Esophagus squamous epithelium (tissue), 5 donors: ENCODE data around the gene DNAAF5. TPM values are rescaled to one million over a fixed set of nuclear protein-coding genes. Genes with fewer than 3 reads are reported as not detected.

Source experiments
- DNase-seq: peaks from one replicate; lab custom pipeline; 2025; lab: John Stamatoyannopoulos, UW
- H3K27ac ChIP-seq, 4 donors: fragments of 200-600 bp; sonication (generic); one replicate each; pipeline ENCODE4 v1.5.1; 2016 to 2019; ENCODE audit warnings: mild to moderate bottlenecking in 1 of 4
- H3K27me3 ChIP-seq, 4 donors: fragments of 200-600 bp; sonication (generic); 1 replicate in 3 of 4; 2 replicates in 1 of 4; pipeline versions ENCODE4 v1.5.1 to v1.6.0; 2017 to 2021; ENCODE audit warnings: antibody characterized with exemption in 1 of 4
- H3K36me3 ChIP-seq, 3 donors: fragments of 200-600 bp; sonication (generic); one replicate each; pipeline ENCODE4 v1.5.1; 2016 to 2019
- H3K4me1 ChIP-seq, 3 donors: fragments of 200-600 bp; sonication (generic); one replicate each; pipeline ENCODE4 v1.5.1; 2017 to 2019
- H3K4me3 ChIP-seq, 4 donors: fragments of 200-600 bp; sonication (generic); 1 replicate in 3 of 4; 2 replicates in 1 of 4; pipeline ENCODE4 v1.5.1; 2016 to 2019; ENCODE audit warnings: mild to moderate bottlenecking in 2 of 4, moderate library complexity in 1 of 4
- H3K9me3 ChIP-seq, 3 donors: fragments of 200-600 bp; sonication (generic); one replicate each; pipeline ENCODE4 v1.5.1; 2016 to 2019
- CTCF ChIP-seq, 6 experiments: fragments of 450-650 bp in 4 of 6; fragments of 200-600 bp in 2 of 6; sonication (generic) in 2 of 6; IDR thresholded peaks; one replicate each; pipeline ENCODE4 v1.5.1; 2016 to 2019; ENCODE audit warnings: antibody characterized with exemption in 6 of 6, mild to moderate bottlenecking in 4 of 6, moderate library complexity in 4 of 6
- POLR2A ChIP-seq, 4 donors: fragments of 450-650 bp; IDR thresholded peaks; one replicate each; pipeline ENCODE4 v1.6.1; 2017; ENCODE audit warnings: antibody characterized with exemption in 4 of 4, mild to moderate bottlenecking in 4 of 4, moderate library complexity in 3 of 4
- WGBS, 2 donors: methylation state at CpG; one replicate each; pipeline ENCODE4 v1.1.5; 2018; 5-methylcytosine and 5-hydroxymethylcytosine counted together
- intact Hi-C: fragments of 100-400 bp; cut with DNase I; formaldehyde crosslinking; loops from one replicate; pipeline ENCODE4 v1.15.0; 2022
- total RNA-seq, 4 donors: library from RNA; depleted of rRNA; stranded (reverse); fragments of >200 nt; gene quantifications; one replicate each; pipeline ENCODE4 v1.1.0, GENCODE V29; 2016
- donor health status: DM: yes; HTN: yes; CAD: no.

Gene DNAAF5
- total RNA-seq, 4 donors from 2014 or later, result 23.7 to 30.1 (median 28.2) TPM

DNA sequence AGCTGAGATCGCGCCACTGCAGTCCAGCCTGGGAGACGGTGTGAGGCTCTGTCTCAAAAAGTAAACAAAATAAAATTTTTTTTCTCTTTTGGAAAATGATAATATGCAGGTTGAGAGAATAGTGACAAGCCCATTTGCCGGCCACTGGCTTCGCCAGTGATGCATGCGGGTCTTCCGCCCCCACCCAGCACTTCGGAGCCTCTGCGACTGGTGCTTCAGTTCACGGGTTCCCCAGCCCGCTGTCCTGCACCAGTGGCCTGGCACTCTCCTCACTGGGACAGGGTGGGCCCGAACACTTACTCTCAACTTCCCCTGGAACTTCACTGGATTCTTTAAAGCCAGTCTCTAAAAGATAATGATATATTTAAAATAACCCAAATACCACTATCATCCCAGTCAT is 108.5 kb downstream of the DNAAF5 start:
- Histone ChIP-seq H3K9me3 (no peaks in the 10 kb centered on the region), H3K4me1 (peaks cover 40 to 87% (median 61%) of the 10 kb centered on the region in 3 donors), H3K27me3 (no peaks in the 10 kb centered on the region), H3K4me3 (no peak overlapping the region), H3K36me3 (peaks cover 3 to 43% (median 4%) of the 10 kb centered on the region in 3 donors), H3K27ac (peak overlapping the region in 3 of 4 donors; percentile 76 to 96 (median 91))
- TF ChIP-seq POLR2A (IDR thresholded peaks at IDR 0.05), result no peak
- no peak for TF ChIP-seq CTCF (IDR thresholded peaks at IDR 0.05)
- DNase-seq, result no peak
- 93 to 96% methylated on average over 11 to 12 of the region's 12 CpGs for WGBS, 2 donors
- intact Hi-C loops, result no loop called here

GRCh38 chr7:835485-836401 is 109.2 kb downstream of the DNAAF5 start:
- Histone ChIP-seq H3K36me3 (peaks cover 6 to 50% (median 7%) of the 10 kb centered on the region in 3 donors), H3K27ac (peak overlapping the region; percentile 76 to 96 (median 89)), H3K9me3 (no peaks in the 10 kb centered on the region), H3K4me1 (peaks cover 33 to 80% (median 54%) of the 10 kb centered on the region in 3 donors), H3K27me3 (no peaks in the 10 kb centered on the region), H3K4me3 (peak overlapping the region in 1 of 4 donors; percentile 23)
- no peak for DNase-seq
- intact Hi-C loops, result no loop called here
- WGBS, 2 donors, result 28 to 59% methylated on average over 20 to 24 of the region's 27 CpGs
- TF ChIP-seq POLR2A (IDR thresholded peaks at IDR 0.05) (no peak), CTCF (IDR thresholded peaks at IDR 0.05) (no peak)

Other genes with a start within 250 kb of the DNAAF5 start
- 10 to 100 TPM in 2 of 4 donors, 1 to 10 TPM in 2; 5.1 to 13.5 (median 8.5) TPM for gene PDGFA, start 206.9 kb upstream of the DNAAF5 start, total RNA-seq
- 10 to 100 TPM; 10.2 to 13.1 (median 12.5) TPM for gene PRKAR1B, start 582 bp downstream of the DNAAF5 start, total RNA-seq
- 100 to 1,000 TPM in 3 of 4 donors, 10 to 100 TPM in 1; 78.0 to 113 (median 105) TPM for gene SUN1, start 105.8 kb downstream of the DNAAF5 start, total RNA-seq
- gene GET4, start 149.9 kb downstream of the DNAAF5 start, total RNA-seq, result 10 to 100 TPM; 22.3 to 29.6 (median 27.8) TPM
- gene ADAP1, start 228.0 kb downstream of the DNAAF5 start, total RNA-seq, result 10 to 100 TPM in 2 of 4 donors, 1 to 10 TPM in 2; 6.0 to 13.7 (median 9.9) TPM
- 10 to 100 TPM in 1 of 4 donors, 1 to 10 TPM in 3; 4.0 to 13.0 (median 6.9) TPM for gene COX19, start 248.8 kb downstream of the DNAAF5 start, total RNA-seq